Testis (tissue), 3 donors: ENCODE data around the gene BANK1. TPM values are rescaled to one million over a fixed set of nuclear protein-coding genes. Genes with fewer than 3 reads are reported as not detected.

Experiments used
- DNase-seq: peaks from one replicate; pipeline ENCODE4 v3.0.0-alpha.2; 2019
- H3K27ac ChIP-seq, 2 donors: fragments of 200-600 bp; sonication (generic); one replicate each; pipeline ENCODE4 v1.5.1; 2019
- H3K27me3 ChIP-seq: fragments of 200-600 bp; sonication (generic); one replicate; pipeline ENCODE4 v1.5.1; 2019
- H3K36me3 ChIP-seq: fragments of 200-600 bp; sonication (generic); one replicate; pipeline ENCODE4 v1.5.1; 2017; ENCODE audit warnings: low read depth; ENCODE audit errors: missing control alignments
- H3K4me1 ChIP-seq: fragments of 200-600 bp; sonication (generic); one replicate; pipeline ENCODE4 v1.5.1; 2019
- H3K4me3 ChIP-seq, 2 donors: fragments of 200-600 bp; sonication (generic); one replicate each; pipeline ENCODE4 v1.5.1; 2017 to 2019
- H3K9me3 ChIP-seq: fragments of 200-600 bp; sonication (generic); one replicate; pipeline ENCODE4 v1.5.1; 2017
- CTCF ChIP-seq, 3 experiments: fragments of 450-650 bp in 2 of 3; fragments of 200-600 bp in 1 of 3; sonication (generic) in 1 of 3; IDR thresholded peaks; one replicate each; pipeline ENCODE4 v1.5.1; 2016 to 2019; ENCODE audit warnings: antibody characterized with exemption in 3 of 3, mild to moderate bottlenecking in 2 of 3, moderate library complexity in 1 of 3
- POLR2A ChIP-seq: fragments of 450-650 bp; IDR thresholded peaks from one replicate; pipeline ENCODE4 v1.6.1; 2017; ENCODE audit warnings: antibody characterized with exemption, mild to moderate bottlenecking, moderate library complexity
- whole genome bisulfite sequencing, 2 donors: methylation state at CpG; one replicate each; pipeline ENCODE4 v1.1.5; 2018; 5-methylcytosine and 5-hydroxymethylcytosine counted together
- intact Hi-C: fragments of 100-400 bp; cut with DNase I; formaldehyde crosslinking; loops from one replicate; pipeline ENCODE4 v1.15.1; 2023; ENCODE audit warnings: low total_unique reads
- polyA plus RNA-seq: library from polyadenylated mRNA; stranded (reverse); fragments of 350-450 nt; fragmentation: Illumina TruSeq; extraction: RNeasy Lipid Tissue Mini Kit (QIAGEN cat#74804); gene quantifications from one replicate; pipeline ENCODE4 v1.2.3, GENCODE V29; 2014; ENCODE audit warnings: low read depth, low replicate concordance; ENCODE audit not compliant: insufficient read depth
- total RNA-seq, 2 donors: library from RNA; depleted of rRNA; stranded (reverse); fragments of >200 nt; gene quantifications; one replicate each; pipeline ENCODE4 v1.2.3, GENCODE V29; 2016

Gene BANK1
- total and polyA plus RNA-seq, 3 donors from 2014 or later = 5.2 to 10.4 (median 10.0) TPM

DNA sequence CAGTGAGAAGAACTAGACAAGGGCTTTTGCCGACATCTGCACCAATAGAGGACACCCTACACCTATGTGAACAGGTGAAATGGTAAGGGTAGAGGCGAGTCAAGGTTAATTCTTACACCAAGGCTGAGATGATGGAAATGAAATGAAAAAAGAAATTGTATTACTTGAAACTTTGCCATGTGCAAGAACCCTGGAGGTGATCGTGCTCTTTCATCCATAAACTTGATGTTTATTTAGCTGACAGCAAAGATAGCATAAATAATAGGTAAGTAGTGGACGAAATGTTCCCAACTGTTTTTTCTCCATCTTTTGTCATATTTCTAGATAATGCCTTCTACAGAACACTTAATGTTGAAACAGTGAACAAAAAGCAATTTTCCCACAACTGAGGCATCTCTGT lies 162.5 kb downstream of the BANK1 start:
- 48 to 59% methylated on average over 4 of the region's 4 CpGs for WGBS, 2 donors
- H3K4me1 ChIP-seq = peaks cover 5% of the 10 kb centered on the region
- intact Hi-C loops = no loop called here
- H3K36me3 ChIP-seq = no peaks in the 10 kb centered on the region
- H3K27ac ChIP-seq = peak overlapping the region in 1 of 2 donors; percentile 4
- TF ChIP-seq CTCF (IDR thresholded peaks at IDR 0.05) (no peak), POLR2A (no peak)
- H3K9me3 ChIP-seq = no peaks in the 10 kb centered on the region
- no peak for DNase-seq
- H3K27me3 ChIP-seq = no peaks in the 10 kb centered on the region
- H3K4me3 ChIP-seq = no peak overlapping the region

- no peak for DNase-seq
- H3K9me3 ChIP-seq = no peaks in the 10 kb centered on the region
- peaks cover 5% of the 10 kb centered on the region for H3K4me1 ChIP-seq
- WGBS, 2 donors = 29 to 44% methylated on average over 4 of the region's 4 CpGs
- H3K27ac ChIP-seq = peak overlapping the region in 1 of 2 donors; percentile 33
- H3K4me3 ChIP-seq = no peak overlapping the region
- no peaks in the 10 kb centered on the region for H3K36me3 ChIP-seq
- H3K27me3 ChIP-seq = no peaks in the 10 kb centered on the region
- intact Hi-C loops = no loop called here
- TF ChIP-seq CTCF (IDR thresholded peaks at IDR 0.05) (no peak), POLR2A (no peak)
Observed at GRCh38 chr4:101953949-101954348, 163.4 kb downstream of the BANK1 start.

- Histone ChIP-seq H3K27ac (peak overlapping the region in 1 of 2 donors; percentile 33), H3K36me3 (no peaks in the 10 kb centered on the region), H3K4me1 (peaks cover 5% of the 10 kb centered on the region), H3K4me3 (no peak overlapping the region), H3K9me3 (no peaks in the 10 kb centered on the region), H3K27me3 (no peaks in the 10 kb centered on the region)
- DNase-seq = no peak
- intact Hi-C loops = no loop called here
- TF ChIP-seq CTCF (IDR thresholded peaks at IDR 0.05) = no peak
- no peak for TF ChIP-seq POLR2A
- WGBS, 2 donors = 77 to 79% methylated on average over 1 of the region's 1 CpG
Observed at GRCh38 chr4:101954351-101954750, 163.8 kb downstream of the BANK1 start.

GRCh38 chr4:101954975-101955678 lies 164.6 kb downstream of the BANK1 start:
- no peak for DNase-seq
- Histone ChIP-seq H3K36me3 (no peaks in the 10 kb centered on the region), H3K4me1 (peaks cover 5% of the 10 kb centered on the region), H3K4me3 (no peak overlapping the region), H3K27me3 (no peaks in the 10 kb centered on the region), H3K9me3 (no peaks in the 10 kb centered on the region), H3K27ac (no peak overlapping the region)
- TF ChIP-seq POLR2A (no peak), CTCF (IDR thresholded peaks at IDR 0.05) (no peak)
- WGBS, 2 donors = 72 to 73% methylated on average over 4 of the region's 4 CpGs
- intact Hi-C loops = no loop called here
